GM12891 (cell line): ENCODE data around the gene BRD3.

ENCODE experiments used
- POLR2A ChIP-seq: IDR thresholded peaks from 2 replicates; pipeline ENCODE4 v1.6.1; 2011; ENCODE audit warnings: low read depth, low read length, control low read depth
- SPI1 ChIP-seq: IDR thresholded peaks from 2 replicates; pipeline ENCODE4 v1.6.1; 2011; ENCODE audit warnings: low read depth, low read length, control low read depth
- TAF1 ChIP-seq: IDR thresholded peaks from 2 replicates; pipeline ENCODE4 v1.6.1; 2011; ENCODE audit warnings: low read depth, low read length, control low read depth

DNA sequence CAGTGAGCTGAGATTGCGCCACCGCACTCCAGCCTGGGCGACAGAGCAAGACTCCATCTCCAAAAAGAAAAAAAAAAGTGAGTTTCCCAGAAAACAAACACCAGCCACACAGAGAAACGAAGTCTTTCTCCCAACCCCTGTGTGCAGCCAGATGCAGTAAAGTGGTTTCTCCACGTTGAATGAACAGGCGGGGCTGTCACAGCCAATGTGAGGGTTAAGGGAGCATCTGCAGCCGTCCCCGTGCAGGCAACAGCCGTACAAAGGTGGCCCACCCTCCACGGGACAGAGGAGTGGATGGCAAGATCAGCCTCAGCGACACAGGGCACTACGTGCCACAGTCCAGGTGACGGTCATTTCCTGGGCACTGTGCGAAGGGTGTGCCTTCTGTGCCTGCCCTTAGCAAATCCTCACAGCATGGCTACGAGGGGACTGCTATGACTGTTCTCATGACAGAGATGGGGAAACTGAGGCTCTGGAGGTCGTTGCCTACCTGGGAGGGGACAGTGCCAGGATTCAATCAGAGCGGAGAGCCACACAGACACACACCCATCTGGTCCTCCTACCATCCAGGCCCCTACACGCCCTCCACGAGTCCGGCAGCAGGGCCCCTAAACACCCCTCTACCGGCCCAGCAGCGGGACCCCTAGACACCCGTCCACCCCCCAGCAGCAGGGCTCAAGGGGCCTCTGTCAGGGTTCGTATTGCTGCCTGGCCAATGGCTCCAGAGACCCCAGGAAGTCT lies 78.0 kb downstream of the BRD3 start:
- no peak for TF ChIP-seq SPI1
- no peak for TF ChIP-seq TAF1
- TF ChIP-seq POLR2A: no peak
